Natural killer cell (primary cell): ENCODE data around the gene LYPD1. TPM values are rescaled to one million over a fixed set of nuclear protein-coding genes. Genes with fewer than 3 reads are reported as not detected.
"Not testable (repeated sequence)": the region's sequence is repeated elsewhere in the genome, so short reads cannot be mapped to it uniquely, and the experiment has no call there.

Experiments used
- ATAC-seq, 3 donors: fragments of 150-1000 bp in 2 of 3; fragments of 200-7000 bp in 1 of 3; cut with Tn5 transposase; 1 replicate in 1 of 3; 2 replicates in 2 of 3; pipeline ENCODE4 v1.10.0; 2021; ENCODE audit warnings: mild to moderate bottlenecking in 2 of 3, moderate library complexity in 2 of 3
- DNase-seq, 2 donors: peaks; one replicate each; pipeline versions ENCODE4 v3.0.0 to v3.0.0-alpha.2; 2013 to 2021; ENCODE audit warnings: mixed read lengths in 1 of 2
- H3K27ac ChIP-seq: one replicate; pipeline ENCODE4 v1.5.1; 2013; ENCODE audit warnings: mild to moderate bottlenecking, low read length
- H3K27me3 ChIP-seq: one replicate; pipeline ENCODE4 v1.6.1; 2013; ENCODE audit warnings: low read length; ENCODE audit not compliant: control insufficient read depth, insufficient read depth
- H3K36me3 ChIP-seq: one replicate; pipeline ENCODE4 v1.6.1; 2013; ENCODE audit warnings: low read length; ENCODE audit not compliant: control insufficient read depth, insufficient read depth
- H3K4me1 ChIP-seq: one replicate; pipeline ENCODE4 v1.6.1; 2013; ENCODE audit warnings: low read length; ENCODE audit not compliant: control insufficient read depth, insufficient read depth
- H3K4me3 ChIP-seq: one replicate; pipeline ENCODE4 v1.5.1; 2013; ENCODE audit warnings: low read length
- H3K9me3 ChIP-seq: one replicate; pipeline ENCODE4 v1.6.1; 2013; ENCODE audit warnings: low read length; ENCODE audit not compliant: control insufficient read depth, insufficient read depth
- H3K27ac Mint-ChIP-seq, 2 donors: one replicate each; pipeline ENCODE4 v1.8.0; 2022; ENCODE audit warnings: mild to moderate bottlenecking in 2 of 2, mixed read lengths in 2 of 2, moderate library complexity in 1 of 2
- H3K27me3 Mint-ChIP-seq, 2 donors: one replicate each; pipeline ENCODE4 v1.8.0; 2022; ENCODE audit warnings: low read depth in 2 of 2, mixed read lengths in 2 of 2
- H3K36me3 Mint-ChIP-seq: one replicate; pipeline ENCODE4 v1.8.0; 2022; ENCODE audit warnings: mixed read lengths
- H3K4me1 Mint-ChIP-seq, 2 donors: one replicate each; pipeline ENCODE4 v1.8.0; 2022; ENCODE audit warnings: mixed read lengths in 2 of 2
- H3K4me3 Mint-ChIP-seq: one replicate; pipeline ENCODE4 v1.8.0; 2022; ENCODE audit warnings: mild to moderate bottlenecking, moderate library complexity, mixed read lengths
- H3K9me3 Mint-ChIP-seq, 2 donors: one replicate each; pipeline ENCODE4 v1.8.0; 2022; ENCODE audit warnings: mixed read lengths in 2 of 2
- CTCF ChIP-seq: fragments of 200-600 bp; IDR thresholded peaks from one replicate; pipeline ENCODE4 v1.8.0; 2022; ENCODE audit warnings: antibody characterized with exemption
- WGBS: methylation state at CpG from one replicate; pipeline ENCODE4 v1.1.7; 2013; ENCODE audit warnings: missing lambda C conversion rate; ENCODE audit not compliant: insufficient coverage; 5-methylcytosine and 5-hydroxymethylcytosine counted together
- intact Hi-C: fragments of 100-400 bp; cut with micrococcal nuclease; formaldehyde crosslinking; loops from one replicate; pipeline ENCODE4 v1.14.2; 2022
- total RNA-seq, 4 donors: library from RNA; stranded (reverse); fragments of 120-200 nt in 1 of 4; gene quantifications; one replicate each; pipeline versions ENCODE4 v1.2.3 to v1.2.4, GENCODE V29; 2013 to 2022

Gene LYPD1
- total RNA-seq, 3 donors from 2014 or later (not counting 1 experiment from before 2014, with no cell fraction given): not detected

GRCh38 chr2:132715386-132716351, 45.7 kb upstream of the LYPD1 start:
- ATAC-seq: no peak
- no peak for TF ChIP-seq CTCF

GRCh38 chr2:132703396-132703795, 33.4 kb upstream of the LYPD1 start:
- WGBS: 93% methylated on average over 3 of the region's 4 CpGs
- no peak overlapping the region for H3K27ac ChIP-seq
- no peak for DNase-seq
- no peaks in the 10 kb centered on the region for H3K27me3 ChIP-seq
- no peaks in the 10 kb centered on the region for H3K36me3 Mint-ChIP-seq
- intact Hi-C loops: no loop called here
- no peak overlapping the region for H3K4me3 Mint-ChIP-seq
- H3K36me3 ChIP-seq: no peaks in the 10 kb centered on the region
- no peak for TF ChIP-seq CTCF
- no peak overlapping the region for H3K27ac Mint-ChIP-seq
- no peak overlapping the region for H3K4me3 ChIP-seq
- H3K4me1 Mint-ChIP-seq: no peaks in the 10 kb centered on the region
- no peaks in the 10 kb centered on the region for H3K4me1 ChIP-seq
- peaks cover 0 to 6% of the 10 kb centered on the region in 2 donors for H3K9me3 Mint-ChIP-seq
- H3K9me3 ChIP-seq: no peaks in the 10 kb centered on the region
- no peaks in the 10 kb centered on the region for H3K27me3 Mint-ChIP-seq
- no peak for ATAC-seq

More at GRCh38 chr2:132715386-132716351, 45.7 kb upstream of the LYPD1 start:
- DNase-seq: no peak
- Histone ChIP-seq H3K27ac (no peak overlapping the region), H3K4me1 (no peaks in the 10 kb centered on the region), H3K4me3 (no peak overlapping the region), H3K9me3 (no peaks in the 10 kb centered on the region), H3K27me3 (no peaks in the 10 kb centered on the region), H3K36me3 (no peaks in the 10 kb centered on the region)
- Mint-ChIP-seq H3K36me3 (no peaks in the 10 kb centered on the region), H3K4me1 (no peaks in the 10 kb centered on the region), H3K27me3 (no peaks in the 10 kb centered on the region), H3K27ac (no peak overlapping the region), H3K9me3 (peaks cover 7 to 10% of the 10 kb centered on the region in 2 donors), H3K4me3 (no peak overlapping the region)
- WGBS: 49% methylated on average over 7 of the region's 7 CpGs
- intact Hi-C loops: no loop called here

GRCh38 chr2:132701810-132702209, 31.8 kb upstream of the LYPD1 start:
- no peaks in the 10 kb centered on the region for H3K27me3 Mint-ChIP-seq
- WGBS: 79% methylated on average over 2 of the region's 2 CpGs
- Histone ChIP-seq H3K9me3 (no peaks in the 10 kb centered on the region), H3K27ac (no peak overlapping the region), H3K4me3 (no peak overlapping the region), H3K27me3 (no peaks in the 10 kb centered on the region), H3K36me3 (no peaks in the 10 kb centered on the region), H3K4me1 (no peaks in the 10 kb centered on the region)
- peaks cover 0 to 6% of the 10 kb centered on the region in 2 donors for H3K9me3 Mint-ChIP-seq
- no peak for TF ChIP-seq CTCF
- intact Hi-C loops: no loop called here
- H3K4me3 Mint-ChIP-seq: no peak overlapping the region
- DNase-seq (no peak), ATAC-seq (no peak)
- no peak overlapping the region for H3K27ac Mint-ChIP-seq
- H3K4me1 Mint-ChIP-seq: no peaks in the 10 kb centered on the region
- H3K36me3 Mint-ChIP-seq: no peaks in the 10 kb centered on the region

GRCh38 chr2:132699802-132700201, 29.8 kb upstream of the LYPD1 start:
- H3K27ac Mint-ChIP-seq, H3K27me3 ChIP-seq, H3K36me3 ChIP-seq, H3K27ac ChIP-seq, H3K4me1 ChIP-seq, H3K9me3 Mint-ChIP-seq, H3K4me1 Mint-ChIP-seq, ATAC-seq, H3K9me3 ChIP-seq, H3K4me3 Mint-ChIP-seq, H3K4me3 ChIP-seq, H3K27me3 Mint-ChIP-seq, H3K36me3 Mint-ChIP-seq, intact Hi-C loops, DNase-seq: not testable (repeated sequence)
- no CpG with 5 or more reads among the region's 2 CpGs for WGBS

- H3K4me3 ChIP-seq, H3K27ac Mint-ChIP-seq, H3K4me1 ChIP-seq, H3K27me3 ChIP-seq, H3K9me3 ChIP-seq, H3K9me3 Mint-ChIP-seq, H3K27me3 Mint-ChIP-seq, H3K36me3 ChIP-seq, H3K4me3 Mint-ChIP-seq, intact Hi-C loops, H3K27ac ChIP-seq, DNase-seq, H3K4me1 Mint-ChIP-seq, H3K36me3 Mint-ChIP-seq, ATAC-seq: not testable (repeated sequence)
- 66% methylated on average over 2 of the region's 3 CpGs for WGBS
Observed at GRCh38 chr2:132698347-132698746, 28.3 kb upstream of the LYPD1 start.
